PC-3 (cell line): ENCODE data around the gene HEATR9. TPM values are rescaled to one million over a fixed set of nuclear protein-coding genes. Genes with fewer than 3 reads are reported as not detected.

Experiments used
- ATAC-seq: fragments of 200-7000 bp; cut with Tn5 transposase; 2 replicates; pipeline ENCODE4 v1.9.1; 2020; ENCODE audit warnings: mild to moderate bottlenecking, moderate library complexity
- BruUV-seq: library from RNA; stranded (reverse); fragments of 400-500 nt; replicated peaks from 2 replicates; lab custom pipeline; 2021; lab: Mats Ljungman, UMichigan
- CTCF ChIA-PET: fragments of 300-600 bp; sonication (Branson Sonifier 250); formaldehyde crosslinking; loops from one replicate; lab custom pipeline; 2022; ENCODE audit warnings: antibody characterized with exemption; lab: Charles Lee
- POLR2A ChIA-PET: fragments of 300-600 bp; sonication (Branson Sonifier 250); formaldehyde crosslinking; loops from one replicate; lab custom pipeline; 2022; ENCODE audit warnings: antibody characterized with exemption; ENCODE audit not compliant: unreplicated experiment; lab: Charles Lee
- DNase-seq: peaks from one replicate; pipeline ENCODE4 v3.0.0-alpha.2; 2015
- H2AFZ ChIP-seq: fragments of 300-600 bp; sonication (generic); 2 replicates; pipeline ENCODE4 v1.6.0; 2016; ENCODE audit warnings: antibody characterized with exemption, low read length
- H3F3A ChIP-seq: fragments of 300-600 bp; sonication (generic); one replicate; pipeline ENCODE4 v1.6.0; 2017; ENCODE audit warnings: antibody characterized with exemption, low read length, control low read depth, mild to moderate bottlenecking; ENCODE audit not compliant: unreplicated experiment
- H3K27ac ChIP-seq: fragments of 300-600 bp; sonication (generic); 2 replicates; pipeline ENCODE4 v1.5.1; 2016; ENCODE audit warnings: mild to moderate bottlenecking, low read length
- H3K27me3 ChIP-seq: fragments of 300-600 bp; sonication (generic); 2 replicates; pipeline ENCODE4 v1.6.1; 2016; ENCODE audit warnings: low read length, mixed read lengths
- H3K36me3 ChIP-seq: fragments of 300-600 bp; sonication (generic); 2 replicates; pipeline ENCODE4 v1.6.1; 2016; ENCODE audit warnings: low read depth, mixed run types, low read length, mixed read lengths
- H3K4me1 ChIP-seq: fragments of 300-600 bp; sonication (generic); 2 replicates; pipeline ENCODE4 v1.5.1; 2016; ENCODE audit warnings: low read length; ENCODE audit not compliant: insufficient read depth
- H3K4me2 ChIP-seq: fragments of 300-600 bp; sonication (generic); 2 replicates; pipeline ENCODE4 v1.6.0; 2016; ENCODE audit warnings: low read length
- H3K4me3 ChIP-seq: fragments of 300-600 bp; sonication (generic); 2 replicates; pipeline ENCODE4 v1.5.1; 2016; ENCODE audit warnings: mild to moderate bottlenecking, low read length, mixed read lengths
- H3K79me2 ChIP-seq: fragments of 300-600 bp; sonication (generic); 2 replicates; pipeline ENCODE4 v1.6.1; 2017; ENCODE audit warnings: low read length, mixed read lengths
- H3K9ac ChIP-seq: fragments of 300-600 bp; sonication (generic); 2 replicates; pipeline ENCODE4 v1.6.0; 2016; ENCODE audit warnings: mild to moderate bottlenecking, low read length
- H3K9me2 ChIP-seq: fragments of 300-600 bp; sonication (generic); replicated peaks from 2 replicates; pipeline ENCODE4 v1.6.1; 2016; ENCODE audit warnings: mixed run types, low read length, mixed read lengths
- H3K9me3 ChIP-seq: fragments of 300-600 bp; sonication (generic); 2 replicates; pipeline ENCODE4 v1.6.1; 2016; ENCODE audit warnings: low read length, mixed read lengths
- H4K20me1 ChIP-seq: fragments of 300-600 bp; sonication (generic); 2 replicates; pipeline ENCODE4 v1.6.1; 2016; ENCODE audit warnings: low read length, mixed read lengths
- CTCF ChIP-seq: fragments of 300-600 bp; sonication (generic); conservative IDR thresholded peaks from 2 replicates; pipeline ENCODE4 v1.5.1; 2017; ENCODE audit warnings: antibody characterized with exemption, low read depth, mild to moderate bottlenecking, low read length
- EZH2 ChIP-seq: fragments of 300-600 bp; sonication (generic); IDR thresholded peaks from one replicate; pipeline ENCODE4 v1.6.1; 2017; ENCODE audit warnings: antibody characterized with exemption, mild to moderate bottlenecking, low read length; ENCODE audit not compliant: unreplicated experiment
- EZH2phosphoT487 ChIP-seq: fragments of 300-600 bp; sonication (generic); IDR thresholded peaks from 2 replicates; pipeline ENCODE4 v1.6.1; 2018; ENCODE audit warnings: mild to moderate bottlenecking, antibody characterized with exemption, low read length, borderline replicate concordance
- intact Hi-C: fragments of 100-400 bp; cut with micrococcal nuclease; formaldehyde crosslinking; loops from 2 replicates; pipeline ENCODE4 v1.9.0; 2023
- total RNA-seq: library from RNA; depleted of rRNA; stranded (reverse); fragments of >200 nt; gene quantifications from 2 replicates; pipeline ENCODE4 v1.2.3, GENCODE V29; 2014

The HEATR9 gene
- total RNA-seq, 1 experiment from 2014 or later, result not detected

GRCh38 chr17:35849469-35850348, 19.0 kb downstream of the HEATR9 start:
- H2AFZ ChIP-seq, result no peak overlapping the region
- no peaks in the 10 kb centered on the region for H3K4me1 ChIP-seq
- DNase-seq (peak; percentile 58), ATAC-seq (peak; percentile 69)
- CTCF ChIA-PET, result no interaction called here
- no peaks in the 10 kb centered on the region for H4K20me1 ChIP-seq
- no peak for TF ChIP-seq EZH2phosphoT487
- peak; percentile 83 for TF ChIP-seq CTCF
- H3K9ac ChIP-seq, result no peak overlapping the region
- peaks cover 24% of the 10 kb centered on the region for H3K36me3 ChIP-seq
- H3K4me3 ChIP-seq, result no peak overlapping the region
- no peak overlapping the region for H3K27ac ChIP-seq
- no peaks in the 10 kb centered on the region for H3K9me3 ChIP-seq
- H3K79me2 ChIP-seq, result no peaks in the 10 kb centered on the region
- intact Hi-C loops, result no loop called here
- POLR2A ChIA-PET, result no interaction called here
- no peaks in the 10 kb centered on the region for H3K27me3 ChIP-seq
- no peak overlapping the region for H3K4me2 ChIP-seq
- TSS peak; percentile 6 for BruUV-seq
- no peaks in the 10 kb centered on the region for H3F3A ChIP-seq
- no peaks in the 10 kb centered on the region for H3K9me2 ChIP-seq

GRCh38 chr17:35847633-35848373, 20.9 kb downstream of the HEATR9 start:
- peaks cover 34% of the 10 kb centered on the region for H3K36me3 ChIP-seq
- no TSS peak for BruUV-seq
- no peak for ATAC-seq

More at GRCh38 chr17:35847633-35848373, 20.9 kb downstream of the HEATR9 start:
- H4K20me1 ChIP-seq, result no peaks in the 10 kb centered on the region
- no peak overlapping the region for H3K4me3 ChIP-seq
- no peaks in the 10 kb centered on the region for H3K79me2 ChIP-seq
- TF ChIP-seq EZH2phosphoT487, result no peak
- no peak for TF ChIP-seq CTCF
- no peak for TF ChIP-seq EZH2
- H3K4me2 ChIP-seq, result no peak overlapping the region
- H2AFZ ChIP-seq, result no peak overlapping the region
- H3K27me3 ChIP-seq, result no peaks in the 10 kb centered on the region
- H3K9me3 ChIP-seq, result no peaks in the 10 kb centered on the region
- CTCF ChIA-PET, result no interaction called here
- no peak overlapping the region for H3K9ac ChIP-seq
- POLR2A ChIA-PET, result no interaction called here
- no peaks in the 10 kb centered on the region for H3F3A ChIP-seq
- DNase-seq, result no peak
- no peaks in the 10 kb centered on the region for H3K4me1 ChIP-seq
- no peaks in the 10 kb centered on the region for H3K9me2 ChIP-seq
- intact Hi-C loops, result no loop called here
- no peak overlapping the region for H3K27ac ChIP-seq
